Measurements from ENCODE around the gene NR2F2.

Gene NR2F2

GRCh38 chr15:96316953-96317629 lies 13.4 kb upstream of the NR2F2 start:
- FAIRE-seq: no peak
- DNase-seq (ENCODE audit: insufficient read length, low spot score): no peak

DNA sequence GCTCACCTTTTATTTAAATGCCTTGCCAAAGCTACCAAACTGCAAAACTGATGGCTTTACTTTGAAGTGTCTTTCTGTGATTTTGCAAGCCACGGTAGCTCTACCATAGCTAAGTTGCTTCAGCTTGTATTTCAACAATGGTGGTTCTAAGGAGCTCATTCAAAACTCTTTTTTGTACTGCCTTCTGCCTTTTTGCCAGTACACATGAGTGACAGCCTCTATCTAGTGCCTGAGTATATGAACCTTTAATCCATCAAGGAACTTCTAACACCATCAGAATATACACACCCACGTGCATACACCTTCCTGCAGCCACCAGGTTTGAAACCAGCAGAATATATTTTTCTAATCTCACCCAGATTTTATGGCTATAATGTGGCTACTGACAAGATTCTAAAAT lies 10.4 kb upstream of the NR2F2 start:
- FAIRE-seq: no peak
- DNase-seq (ENCODE audit: insufficient read length, low spot score): no peak

DNA sequence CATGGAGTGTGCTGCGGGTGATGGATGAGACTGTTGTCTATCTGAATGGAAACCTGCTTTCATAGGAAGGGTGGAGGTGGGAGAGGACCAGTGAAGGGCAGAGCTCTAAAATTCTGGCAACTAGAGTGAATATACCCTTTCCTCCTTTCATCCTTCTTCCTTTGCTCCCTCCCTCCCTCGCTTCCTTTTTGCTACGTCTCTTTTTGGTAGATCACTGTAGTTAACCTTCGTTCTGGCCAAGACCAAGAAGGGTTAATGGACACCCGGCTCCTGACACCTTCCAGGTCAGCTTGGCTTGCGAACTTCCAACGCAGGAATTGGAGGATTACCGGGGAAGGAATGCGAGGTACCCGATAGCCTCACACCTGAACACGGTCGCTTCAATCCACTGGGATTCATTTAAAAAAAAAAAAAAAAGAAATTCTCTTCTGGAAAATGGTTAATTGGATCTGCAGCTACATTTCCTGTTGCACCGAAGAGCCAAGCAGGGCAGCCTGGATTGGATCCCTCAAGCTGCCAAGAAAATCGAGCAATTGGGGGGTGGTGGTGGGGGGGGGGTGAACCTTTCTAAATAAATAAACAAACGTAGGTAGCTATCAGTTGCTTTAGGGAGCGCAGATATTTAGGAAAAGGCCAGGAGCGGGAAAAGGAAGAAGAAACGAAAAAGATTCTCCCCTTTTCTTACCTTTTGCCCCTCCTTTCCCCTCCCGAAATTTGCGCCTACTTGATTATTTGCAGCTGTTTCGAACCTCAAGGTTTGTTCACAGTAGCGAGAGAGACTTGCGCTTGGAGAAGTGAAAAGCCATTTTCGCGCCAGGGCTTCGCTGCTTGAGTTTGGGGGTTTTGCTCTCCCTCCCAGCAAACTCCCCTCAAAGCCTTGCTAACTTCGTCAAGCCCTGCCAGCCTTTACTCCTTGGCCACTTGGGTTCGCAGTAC lies 9.5 kb upstream of the NR2F2 start:
- no peak for FAIRE-seq
- no peak for DNase-seq (ENCODE audit: insufficient read length, low spot score)

DNA sequence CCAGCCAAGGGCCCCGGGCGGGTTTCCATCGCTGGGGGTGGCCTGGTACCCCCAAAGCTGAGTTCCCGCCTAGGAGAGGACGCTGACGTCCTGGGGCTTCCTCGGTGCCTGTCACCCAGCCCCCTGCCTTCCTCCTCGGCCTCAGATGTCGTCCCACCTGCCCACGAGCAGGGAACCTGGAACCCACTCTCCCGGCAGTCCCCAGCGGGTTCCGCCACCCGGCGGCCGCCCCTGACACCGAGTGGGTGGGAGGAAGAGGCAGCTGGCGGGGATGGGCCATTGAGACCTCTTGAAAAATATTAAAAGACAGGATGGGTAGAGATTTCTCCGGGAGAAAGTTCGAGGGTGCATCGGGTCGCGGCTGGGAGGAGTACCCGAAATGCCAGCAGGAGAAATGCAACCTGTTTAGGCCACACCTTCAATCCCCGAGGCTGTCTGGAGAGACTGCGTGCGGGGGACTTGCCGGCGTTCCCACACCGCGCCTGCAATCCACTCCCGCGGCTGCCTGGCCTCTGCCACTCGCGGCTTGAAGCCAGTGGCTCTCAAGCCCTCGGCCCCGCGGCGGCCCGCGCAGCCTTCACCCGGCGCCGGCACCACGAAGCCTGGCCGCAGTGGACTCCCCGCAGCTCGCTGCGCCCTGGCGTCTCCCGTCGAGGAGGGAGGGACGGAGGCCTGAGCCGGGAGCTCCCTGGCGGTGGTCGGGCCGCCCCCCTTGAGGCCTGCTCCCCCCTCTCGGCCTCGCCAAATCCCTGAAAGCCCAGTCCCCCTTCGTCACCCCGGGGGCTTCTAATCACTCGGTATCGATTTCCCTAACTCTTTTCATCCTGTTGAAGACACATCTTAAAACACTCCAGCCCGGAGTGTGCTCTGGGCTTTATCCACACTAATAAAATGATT lies 8.6 kb upstream of the NR2F2 start:
- FAIRE-seq: no peak
- DNase-seq (ENCODE audit: insufficient read length, low spot score): no peak

- FAIRE-seq: no peak
- no peak for DNase-seq (ENCODE audit: insufficient read length, low spot score)
These were observed 7.8 kb upstream of the NR2F2 start for GRCh38 chr15:96322536-96323318.

DNA sequence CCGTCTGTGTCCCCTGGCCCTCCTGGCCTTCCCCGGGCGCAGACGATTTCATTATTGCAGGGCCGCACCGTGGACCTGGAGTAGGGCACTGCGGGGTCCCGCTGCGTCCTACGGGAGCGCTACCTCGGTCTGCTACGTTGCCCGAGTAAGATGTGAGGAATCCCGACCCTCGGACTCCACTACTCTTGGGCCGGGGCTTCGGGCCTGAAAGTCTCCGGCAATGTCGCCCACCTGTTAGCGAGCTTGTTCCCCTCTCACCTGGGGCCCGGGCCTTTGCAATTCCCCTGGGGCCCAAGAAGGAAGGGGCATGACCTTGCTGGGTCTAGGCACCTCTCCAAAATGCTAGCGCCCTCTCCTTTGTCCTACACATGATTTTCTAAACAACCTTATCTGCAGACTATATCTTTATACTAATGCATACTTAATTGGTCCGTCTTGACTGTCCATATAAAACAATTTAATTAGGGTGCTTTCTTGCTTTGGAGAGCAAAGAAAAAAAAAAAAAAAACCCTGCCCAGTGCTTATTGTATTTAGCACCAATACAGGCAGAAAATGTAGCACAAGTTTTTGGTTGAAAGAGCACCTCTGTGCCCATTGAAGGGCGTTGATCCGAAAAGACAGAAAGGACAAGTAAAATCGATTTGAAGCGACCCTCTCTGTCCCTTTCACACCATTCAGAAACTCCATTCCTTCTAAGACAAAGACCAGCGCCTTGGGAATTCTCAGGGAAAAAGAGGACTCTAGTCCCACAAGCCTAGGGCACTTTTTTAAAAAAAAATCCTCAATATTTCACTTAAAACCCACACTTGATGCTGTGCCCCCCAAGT lies 7.0 kb upstream of the NR2F2 start:
- DNase-seq (ENCODE audit: insufficient read length, low spot score) (no peak), FAIRE-seq (no peak)

DNA sequence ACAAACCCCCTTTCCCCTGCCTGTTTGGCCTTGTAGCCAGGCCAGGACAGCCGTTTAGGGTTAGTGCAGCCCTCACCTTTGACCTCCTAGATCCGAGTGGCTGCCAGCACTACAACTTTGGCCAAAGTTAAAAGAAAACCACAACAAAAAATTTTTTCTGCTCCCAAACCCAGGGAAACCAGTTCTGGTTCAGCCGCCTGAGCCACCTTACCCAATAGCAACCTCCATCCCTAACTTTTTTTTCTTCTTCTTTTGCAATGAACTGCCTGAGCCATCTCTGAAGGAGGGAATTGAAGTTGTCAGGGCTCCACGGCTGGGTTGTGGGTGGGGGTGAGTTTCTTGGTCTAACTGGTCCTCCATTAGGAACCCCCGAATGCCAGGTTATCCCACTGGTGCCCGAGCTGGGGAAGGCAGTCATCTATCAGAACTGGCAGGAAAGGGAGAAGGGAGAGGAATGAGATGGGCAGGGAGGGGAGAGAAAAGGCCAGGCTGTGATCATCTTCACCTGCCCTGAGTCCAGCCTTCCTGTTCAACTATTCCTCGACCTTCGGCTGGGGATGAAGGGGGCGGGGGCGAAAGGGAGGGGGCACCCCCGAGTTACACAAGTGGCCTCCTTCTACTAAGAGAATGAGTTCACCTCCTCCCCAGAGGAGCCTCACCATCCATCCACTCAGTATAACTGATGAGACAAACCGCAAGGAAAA lies 6.2 kb upstream of the NR2F2 start:
- DNase-seq (ENCODE audit: insufficient read length, low spot score) (no peak), FAIRE-seq (no peak)

DNA sequence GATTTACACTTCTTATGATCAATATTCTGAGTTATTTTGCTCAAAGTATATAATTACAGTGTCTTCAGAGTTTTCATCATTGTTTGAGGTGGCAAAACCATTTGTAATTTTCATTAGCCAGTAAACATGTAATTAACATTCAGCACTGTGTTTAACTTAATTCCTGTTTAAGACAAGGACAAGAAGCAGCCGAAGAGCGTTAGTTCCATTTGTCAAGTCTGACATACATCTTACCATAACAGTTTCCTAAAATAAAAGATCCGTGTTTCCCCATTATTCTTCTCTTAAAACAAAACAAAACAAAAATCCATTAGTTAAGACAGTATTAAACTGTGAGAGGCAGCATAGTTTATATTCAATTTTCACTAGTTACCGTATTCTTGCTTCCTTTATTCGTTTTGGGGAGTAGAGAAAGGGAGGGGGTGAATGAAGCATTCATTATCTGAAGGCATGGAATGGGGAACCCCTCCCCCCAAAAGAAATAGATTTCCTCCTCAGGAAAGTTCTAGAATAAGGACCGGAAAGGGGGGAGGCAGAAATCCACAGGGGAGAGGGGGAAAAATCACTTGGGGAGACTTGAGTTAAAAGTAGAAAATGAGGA lies 5.5 kb upstream of the NR2F2 start:
- FAIRE-seq: no peak
- no peak for DNase-seq (ENCODE audit: insufficient read length, low spot score)

GRCh38 chr15:96325541-96326327 lies 4.8 kb upstream of the NR2F2 start:
- DNase-seq (ENCODE audit: insufficient read length, low spot score): no peak
- FAIRE-seq: no peak

GRCh38 chr15:96326328-96327154 lies 4.0 kb upstream of the NR2F2 start:
- FAIRE-seq (no peak), DNase-seq (ENCODE audit: insufficient read length, low spot score) (no peak)

DNA sequence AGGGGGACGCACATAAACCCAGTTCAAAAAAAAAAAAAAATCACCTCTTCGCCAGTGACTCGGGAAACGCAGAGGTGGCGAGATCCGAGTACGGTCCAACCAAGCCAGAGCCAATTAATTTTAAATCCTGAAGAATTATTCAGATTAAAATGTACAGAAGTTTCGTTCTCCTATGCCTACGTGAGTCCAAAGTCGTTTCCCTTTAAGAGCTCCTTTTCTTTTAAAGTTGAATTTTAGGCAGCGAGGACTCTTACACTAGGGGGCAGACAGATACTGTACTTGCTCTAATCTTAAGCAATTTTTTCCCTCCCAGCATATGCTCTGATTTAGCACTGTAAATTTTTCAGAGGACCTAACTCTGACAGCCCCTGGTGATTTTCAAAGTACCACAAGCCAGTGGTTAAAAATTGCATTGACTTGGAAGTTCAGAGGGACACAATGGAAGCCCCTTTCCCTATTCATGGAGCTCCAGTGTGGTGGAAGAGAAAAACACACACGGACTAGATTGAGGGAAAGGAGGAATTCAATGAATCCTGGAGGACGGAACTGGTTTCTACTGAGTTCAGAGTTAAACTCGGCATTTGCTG lies 3.3 kb upstream of the NR2F2 start:
- DNase-seq (ENCODE audit: insufficient read length, low spot score) (no peak), FAIRE-seq (no peak)

GRCh38 chr15:96328181-96328876 lies 2.2 kb upstream of the NR2F2 start:
- FAIRE-seq (no peak), DNase-seq (ENCODE audit: insufficient read length, low spot score) (no peak)

GRCh38 chr15:96328877-96329195 lies 1.7 kb upstream of the NR2F2 start:
- FAIRE-seq (no peak), DNase-seq (ENCODE audit: insufficient read length, low spot score) (no peak)

DNA sequence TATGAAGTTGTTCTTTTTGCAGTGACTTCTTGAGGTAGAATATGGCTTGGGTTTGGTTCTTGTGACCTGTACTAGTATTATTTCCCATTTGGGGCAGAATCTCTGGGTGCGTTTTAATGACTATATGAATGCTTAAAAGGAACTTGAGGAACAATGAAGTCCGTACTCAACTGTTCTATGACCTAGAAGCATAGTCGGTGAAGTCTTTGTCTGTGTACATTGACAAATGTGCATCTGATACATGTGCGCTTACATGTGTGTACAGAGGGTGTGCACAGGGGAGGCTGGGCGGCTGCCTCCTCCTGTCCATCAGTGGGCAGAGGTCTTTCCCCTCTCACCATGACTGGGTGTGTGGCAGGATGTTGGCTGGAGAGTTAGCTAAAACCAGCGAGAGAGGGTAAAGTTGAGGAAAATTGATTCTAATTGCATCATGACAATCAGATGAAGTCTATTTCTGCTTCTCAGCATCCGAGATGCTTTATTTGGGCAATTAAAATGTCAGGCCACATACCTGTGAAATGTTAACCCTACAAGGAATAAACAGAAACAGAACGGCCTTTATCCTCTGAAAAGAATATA lies 1.0 kb upstream of the NR2F2 start:
- DNase-seq (ENCODE audit: insufficient read length, low spot score) (no peak), FAIRE-seq (no peak)

DNA sequence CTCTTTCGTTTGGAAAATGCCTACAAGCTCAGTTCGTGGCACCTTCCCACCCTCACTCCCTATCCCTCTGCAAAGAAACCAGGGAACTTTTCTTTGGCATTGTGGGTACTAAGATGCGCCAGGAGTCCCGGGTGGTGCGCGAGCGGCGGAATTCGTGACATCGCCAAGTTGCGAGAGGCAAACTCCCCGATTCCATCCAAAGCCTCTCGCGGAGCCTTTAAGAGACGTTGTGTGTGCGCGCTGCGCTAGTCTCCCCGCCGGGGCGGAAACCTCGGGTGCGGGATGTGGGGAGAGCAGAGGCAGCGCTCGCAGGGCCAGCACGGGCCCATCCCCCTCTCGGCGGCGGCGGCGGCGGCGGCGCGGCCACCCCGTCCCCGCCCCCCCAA lies 443 bp upstream of the NR2F2 start:
- no peak for DNase-seq (ENCODE audit: insufficient read length, low spot score)
- no peak for FAIRE-seq
